ENCODE measurements around the gene MRPL30.
"Not testable (repeated sequence)": the region's sequence is repeated elsewhere in the genome, so short reads cannot be mapped to it uniquely, and the experiment has no call there.

The MRPL30 gene

GRCh38 chr2:99216096-99216495 is 35.1 kb downstream of the MRPL30 start:
- TF ChIP-seq CTCF (conservative IDR thresholded peaks at IDR 0.05) (no peak), ZFX (IDR thresholded peaks at IDR 0.05) (no peak)
- no peak overlapping the region for H3K27ac ChIP-seq

- no peak for TF ChIP-seq ZFX (IDR thresholded peaks at IDR 0.05)
- no peak for TF ChIP-seq CTCF (conservative IDR thresholded peaks at IDR 0.05)
- H3K27ac ChIP-seq, result no peak overlapping the region
These were observed 37.0 kb downstream of the MRPL30 start for GRCh38 chr2:99217929-99218501.

- not testable (repeated sequence) for H3K27ac ChIP-seq
These were observed 52.2 kb downstream of the MRPL30 start for GRCh38 chr2:99233177-99233576.

GRCh38 chr2:99238599-99238998 is 57.6 kb downstream of the MRPL30 start:
- no peak for TF ChIP-seq CTCF (conservative IDR thresholded peaks at IDR 0.05)
- TF ChIP-seq ZFX (IDR thresholded peaks at IDR 0.05), result no peak
- no peak overlapping the region for H3K27ac ChIP-seq

- H3K27ac ChIP-seq, result no peak overlapping the region
- TF ChIP-seq CTCF (conservative IDR thresholded peaks at IDR 0.05) (no peak), ZFX (IDR thresholded peaks at IDR 0.05) (no peak)
These were observed 59.4 kb downstream of the MRPL30 start for GRCh38 chr2:99240431-99240830.

- no peak overlapping the region for H3K27ac ChIP-seq
- TF ChIP-seq CTCF (conservative IDR thresholded peaks at IDR 0.05) (no peak), ZFX (IDR thresholded peaks at IDR 0.05) (no peak)
These were observed 61.2 kb downstream of the MRPL30 start for GRCh38 chr2:99242151-99242550.
